BLaER1 (cell line): Measurements from ENCODE around the gene RHOV.
A peak's percentile ranks its signal among the peaks of the same experiment; 100 is the strongest.

Experiments used
- H3K27ac ChIP-seq: shearing (Covaris generic); formaldehyde crosslinking; 2 replicates; pipeline ENCODE4 v1.8.1; 2022
- H3K27me3 ChIP-seq: shearing (Covaris generic); formaldehyde crosslinking; 2 replicates; pipeline ENCODE4 v1.8.1; 2022
- H3K36me3 ChIP-seq: shearing (Covaris generic); formaldehyde crosslinking; 2 replicates; pipeline ENCODE4 v1.8.1; 2022
- H3K4me1 ChIP-seq: shearing (Covaris generic); formaldehyde crosslinking; 2 replicates; pipeline ENCODE4 v1.8.1; 2022
- H3K4me2 ChIP-seq: shearing (Covaris generic); formaldehyde crosslinking; 2 replicates; pipeline ENCODE4 v1.8.1; 2022
- H3K4me3 ChIP-seq: shearing (Covaris generic); formaldehyde crosslinking; 2 replicates; pipeline ENCODE4 v1.8.1; 2022
- H3K9ac ChIP-seq: shearing (Covaris generic); formaldehyde crosslinking; 2 replicates; pipeline ENCODE4 v1.8.1; 2022
- H3K9me3 ChIP-seq: shearing (Covaris generic); formaldehyde crosslinking; 2 replicates; pipeline ENCODE4 v1.8.1; 2022
- H4K20me1 ChIP-seq: shearing (Covaris generic); formaldehyde crosslinking; 2 replicates; pipeline ENCODE4 v1.8.1; 2022
- Cebpa-rat ChIP-seq: shearing (Covaris generic); IDR thresholded peaks from 2 replicates; pipeline ENCODE4 v1.8.1; 2022

The RHOV gene

GRCh38 chr15:40893019-40893670 lies 19.1 kb upstream of the RHOV start:
- H3K36me3 ChIP-seq: peaks cover 25% of the 10 kb centered on the region
- peak overlapping the region; percentile 91 for H3K4me2 ChIP-seq
- H3K9ac ChIP-seq: peak overlapping the region; percentile 68; the same call in 1 of the 2 replicates
- peaks cover 35% of the 10 kb centered on the region for H3K4me1 ChIP-seq
- TF ChIP-seq Cebpa-rat: no peak
- no peaks in the 10 kb centered on the region for H3K9me3 ChIP-seq
- H3K27me3 ChIP-seq: no peaks in the 10 kb centered on the region
- no peak overlapping the region for H3K4me3 ChIP-seq
- H4K20me1 ChIP-seq: peaks cover 16% of the 10 kb centered on the region
- H3K27ac ChIP-seq: no peak overlapping the region

- Histone ChIP-seq H3K4me2 (no peak overlapping the region), H3K4me1 (peaks cover 35% of the 10 kb centered on the region), H3K4me3 (no peak overlapping the region), H3K27ac (no peak overlapping the region), H3K9me3 (no peaks in the 10 kb centered on the region), H4K20me1 (peaks cover 16% of the 10 kb centered on the region), H3K36me3 (peaks cover 19% of the 10 kb centered on the region), H3K9ac (no peak overlapping the region), H3K27me3 (no peaks in the 10 kb centered on the region)
- no peak for TF ChIP-seq Cebpa-rat
These were observed 18.5 kb upstream of the RHOV start for GRCh38 chr15:40892447-40893012.

- TF ChIP-seq Cebpa-rat: no peak
- no peak overlapping the region for H3K9ac ChIP-seq
- no peak overlapping the region for H3K4me3 ChIP-seq
- 0 out of 2 replicates have a peak overlapping the region, but pooled peaks have one; percentile 1 for H3K4me2 ChIP-seq
- H3K4me1 ChIP-seq: peaks cover 35% of the 10 kb centered on the region
- H4K20me1 ChIP-seq: peaks cover 16% of the 10 kb centered on the region
- no peak overlapping the region for H3K27ac ChIP-seq
- H3K9me3 ChIP-seq: no peaks in the 10 kb centered on the region
- H3K27me3 ChIP-seq: no peaks in the 10 kb centered on the region
- peaks cover 13% of the 10 kb centered on the region for H3K36me3 ChIP-seq
These were observed 17.9 kb upstream of the RHOV start for GRCh38 chr15:40891810-40892446.

DNA sequence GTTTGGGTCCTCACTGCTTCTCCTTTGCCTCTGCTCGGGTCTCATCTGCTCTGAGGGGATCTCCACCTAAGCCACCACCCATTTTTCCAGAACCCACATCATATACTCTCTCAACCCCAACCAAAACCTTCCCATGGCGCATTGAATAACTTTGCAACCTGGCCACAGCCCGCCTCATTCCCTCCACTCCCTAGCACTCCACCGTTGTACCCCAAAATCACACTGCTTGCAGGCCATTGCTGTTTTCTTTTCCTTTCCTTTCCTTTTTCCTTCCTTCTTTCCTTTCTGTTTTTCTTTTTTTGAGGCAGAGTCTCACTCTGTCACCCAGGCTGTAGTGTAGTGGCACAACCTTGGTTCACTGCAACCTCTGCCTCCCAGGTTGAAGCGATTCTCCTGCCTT lies 17.1 kb upstream of the RHOV start:
- Histone ChIP-seq H3K4me3 (no peak overlapping the region), H3K9me3 (no peaks in the 10 kb centered on the region), H3K27me3 (no peaks in the 10 kb centered on the region), H3K9ac (no peak overlapping the region), H4K20me1 (peaks cover 12% of the 10 kb centered on the region), H3K4me1 (peaks cover 30% of the 10 kb centered on the region), H3K36me3 (peaks cover 5% of the 10 kb centered on the region), H3K27ac (no peak overlapping the region), H3K4me2 (no peak overlapping the region)
- no peak for TF ChIP-seq Cebpa-rat

DNA sequence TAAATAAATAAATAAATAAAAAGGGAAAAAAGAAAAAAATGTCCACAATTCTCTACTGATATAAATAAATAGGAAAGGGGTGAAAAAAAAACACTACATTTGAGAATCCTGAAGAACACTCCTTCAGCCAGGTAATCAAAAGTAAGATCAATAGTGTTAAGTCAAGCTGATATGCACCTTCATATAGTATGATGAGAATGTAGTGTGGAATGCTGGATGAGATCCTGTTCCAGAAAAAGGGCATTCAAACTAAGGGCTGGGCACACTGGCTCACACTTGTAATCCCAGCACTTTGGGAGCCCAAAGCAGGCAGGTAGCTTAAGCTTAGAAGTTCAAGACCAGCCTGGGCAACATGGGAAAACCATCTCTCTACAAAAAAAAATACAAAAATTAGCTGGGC lies 15.1 kb upstream of the RHOV start:
- H3K4me3 ChIP-seq: no peak overlapping the region
- no peaks in the 10 kb centered on the region for H3K27me3 ChIP-seq
- no peak for TF ChIP-seq Cebpa-rat
- H3K9ac ChIP-seq: no peak overlapping the region
- H3K36me3 ChIP-seq: no peaks in the 10 kb centered on the region
- H3K9me3 ChIP-seq: no peaks in the 10 kb centered on the region
- H4K20me1 ChIP-seq: no peaks in the 10 kb centered on the region
- no peak overlapping the region for H3K4me2 ChIP-seq
- peaks cover 32% of the 10 kb centered on the region for H3K4me1 ChIP-seq
- H3K27ac ChIP-seq: no peak overlapping the region

- H3K4me2 ChIP-seq: no peak overlapping the region
- peaks cover 8% of the 10 kb centered on the region; the same call in 1 of the 2 replicates for H3K9me3 ChIP-seq
- no peak overlapping the region for H3K9ac ChIP-seq
- H3K4me3 ChIP-seq: no peak overlapping the region
- peaks cover 21% of the 10 kb centered on the region for H3K4me1 ChIP-seq
- no peaks in the 10 kb centered on the region for H3K27me3 ChIP-seq
- H3K36me3 ChIP-seq: no peaks in the 10 kb centered on the region
- no peak overlapping the region for H3K27ac ChIP-seq
- H4K20me1 ChIP-seq: no peaks in the 10 kb centered on the region
- TF ChIP-seq Cebpa-rat: no peak
These were observed 12.6 kb upstream of the RHOV start for GRCh38 chr15:40886586-40886985.

DNA sequence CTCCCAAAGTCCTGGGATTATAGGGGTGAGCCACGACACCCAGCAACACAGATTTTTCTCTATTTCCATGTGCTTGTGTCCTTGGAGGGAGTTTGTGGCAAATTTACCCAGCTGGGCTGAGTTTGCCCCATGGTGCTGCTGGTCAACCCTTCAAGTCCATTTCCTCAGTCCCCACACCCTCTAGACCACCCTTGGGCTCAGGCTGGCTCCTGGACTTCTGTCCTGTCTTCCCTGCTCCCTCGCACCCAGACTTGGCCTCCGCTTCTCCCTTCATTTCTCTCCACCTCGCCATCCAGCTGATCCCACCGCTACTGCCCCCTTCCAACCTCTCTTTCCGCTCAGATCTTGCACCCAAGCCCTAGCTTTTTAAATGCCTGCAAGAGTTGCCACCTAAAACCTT lies 7.3 kb upstream of the RHOV start:
- no peaks in the 10 kb centered on the region for H3K27me3 ChIP-seq
- TF ChIP-seq Cebpa-rat: no peak
- no peaks in the 10 kb centered on the region for H3K36me3 ChIP-seq
- no peak overlapping the region for H3K9ac ChIP-seq
- peaks cover 8% of the 10 kb centered on the region; the same call in 1 of the 2 replicates for H3K9me3 ChIP-seq
- no peaks in the 10 kb centered on the region for H4K20me1 ChIP-seq
- peaks cover 20% of the 10 kb centered on the region for H3K4me1 ChIP-seq
- no peak overlapping the region for H3K27ac ChIP-seq
- no peak overlapping the region for H3K4me2 ChIP-seq
- no peak overlapping the region for H3K4me3 ChIP-seq

GRCh38 chr15:40879609-40880008 lies 5.6 kb upstream of the RHOV start:
- peaks cover 8% of the 10 kb centered on the region; the same call in 1 of the 2 replicates for H3K9me3 ChIP-seq
- no peak overlapping the region for H3K27ac ChIP-seq
- H3K36me3 ChIP-seq: no peaks in the 10 kb centered on the region
- peaks cover 30% of the 10 kb centered on the region for H3K4me1 ChIP-seq
- no peak overlapping the region for H3K4me3 ChIP-seq
- H3K4me2 ChIP-seq: no peak overlapping the region
- TF ChIP-seq Cebpa-rat: no peak
- no peaks in the 10 kb centered on the region for H3K27me3 ChIP-seq
- H3K9ac ChIP-seq: no peak overlapping the region
- H4K20me1 ChIP-seq: no peaks in the 10 kb centered on the region

DNA sequence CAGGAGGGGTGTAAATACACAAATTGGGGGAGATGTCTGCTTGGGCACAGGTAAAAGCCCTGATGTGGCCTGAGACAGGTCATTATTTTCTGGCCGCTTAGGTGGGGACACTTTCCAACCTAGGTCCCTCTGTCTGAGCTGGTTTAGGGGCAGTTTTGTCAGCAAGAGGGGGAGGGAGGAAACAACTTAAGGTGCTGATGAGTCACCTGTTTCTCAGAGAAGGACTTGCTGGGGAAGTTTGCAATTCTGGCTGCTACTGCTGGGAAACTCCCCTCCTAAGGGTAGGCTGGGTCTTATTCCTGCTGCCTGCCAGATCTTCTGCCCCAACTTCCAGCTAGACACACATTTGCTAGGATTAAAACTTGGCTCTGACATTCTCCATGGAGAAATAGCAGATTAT lies 4.8 kb upstream of the RHOV start:
- no peak overlapping the region for H3K4me3 ChIP-seq
- H3K36me3 ChIP-seq: no peaks in the 10 kb centered on the region
- no peaks in the 10 kb centered on the region for H4K20me1 ChIP-seq
- H3K4me2 ChIP-seq: no peak overlapping the region
- no peaks in the 10 kb centered on the region for H3K27me3 ChIP-seq
- no peak overlapping the region for H3K27ac ChIP-seq
- H3K9ac ChIP-seq: no peak overlapping the region
- no peak for TF ChIP-seq Cebpa-rat
- H3K4me1 ChIP-seq: peaks cover 27% of the 10 kb centered on the region
- H3K9me3 ChIP-seq: peaks cover 8% of the 10 kb centered on the region; the same call in 1 of the 2 replicates

DNA sequence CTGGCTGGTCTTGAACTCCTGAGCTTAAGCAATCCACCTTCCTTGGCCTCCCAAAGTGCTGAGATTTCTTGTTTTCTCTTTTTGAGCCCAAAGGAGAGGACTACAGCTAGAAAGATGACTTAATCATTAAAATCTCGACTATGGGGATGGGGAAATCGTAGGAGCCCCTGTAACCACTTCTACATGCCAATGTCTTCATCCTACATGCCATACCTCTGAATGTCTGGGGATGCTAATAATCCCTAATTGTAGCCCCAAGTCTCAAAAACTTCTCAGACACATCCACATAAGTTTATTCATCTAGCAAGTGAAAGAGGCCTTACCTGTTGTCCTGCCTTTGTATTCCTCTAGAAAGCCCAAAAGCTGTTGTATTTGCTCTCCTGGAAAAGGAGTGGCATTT lies 3.7 kb upstream of the RHOV start:
- Histone ChIP-seq H3K4me1 (peaks cover 37% of the 10 kb centered on the region), H3K4me3 (no peak overlapping the region), H4K20me1 (no peaks in the 10 kb centered on the region), H3K27ac (no peak overlapping the region), H3K9me3 (peaks cover 5% of the 10 kb centered on the region; the same call in 1 of the 2 replicates), H3K4me2 (no peak overlapping the region), H3K27me3 (no peaks in the 10 kb centered on the region), H3K36me3 (no peaks in the 10 kb centered on the region), H3K9ac (no peak overlapping the region)
- TF ChIP-seq Cebpa-rat: no peak
